H9 (cell line): ENCODE measurements around the gene LILRA1. TPM values are rescaled to one million over a fixed set of nuclear protein-coding genes. Genes with fewer than 3 reads are reported as not detected.

Experiments
- DNase-seq: peaks from one replicate; pipeline ENCODE4 v3.0.0-alpha.2; 2017
- H2AFZ ChIP-seq: one replicate; pipeline ENCODE4 v1.6.1; 2013; ENCODE audit warnings: mild to moderate bottlenecking, low read length, control low read depth, moderate library complexity
- H2AK5ac ChIP-seq: 2 replicates; pipeline ENCODE4 v1.6.1; 2013; ENCODE audit warnings: low read length, control low read depth, mixed read lengths; ENCODE audit not compliant: insufficient read length
- H2BK120ac ChIP-seq: one replicate; pipeline ENCODE4 v1.6.1; 2013; ENCODE audit warnings: low read depth, mild to moderate bottlenecking, low read length, control low read depth, inconsistent platforms; ENCODE audit not compliant: poor library complexity, severe bottlenecking
- H2BK12ac ChIP-seq: 2 replicates; pipeline ENCODE4 v1.6.1; 2013; ENCODE audit warnings: low read length, control low read depth, mixed read lengths, low read depth; ENCODE audit not compliant: insufficient read length
- H2BK15ac ChIP-seq: 2 replicates; pipeline ENCODE4 v1.6.1; 2013; ENCODE audit warnings: low read depth, low read length, control low read depth
- H2BK20ac ChIP-seq: one replicate; pipeline ENCODE4 v1.6.1; 2013; ENCODE audit warnings: low read depth, mild to moderate bottlenecking, low read length, control low read depth, inconsistent platforms; ENCODE audit not compliant: poor library complexity, severe bottlenecking
- H2BK5ac ChIP-seq: 2 replicates; pipeline ENCODE4 v1.6.1; 2013; ENCODE audit warnings: low read length, control low read depth, mixed read lengths; ENCODE audit not compliant: insufficient read length
- H3K14ac ChIP-seq: 2 replicates; pipeline ENCODE4 v1.6.1; 2013; ENCODE audit warnings: low read length, control low read depth; ENCODE audit not compliant: insufficient read depth
- H3K18ac ChIP-seq: 2 replicates; pipeline ENCODE4 v1.6.1; 2013; ENCODE audit warnings: low read depth, mild to moderate bottlenecking, mixed read lengths, low read length, control low read depth; ENCODE audit not compliant: insufficient read length
- H3K23ac ChIP-seq: 2 replicates; pipeline ENCODE4 v1.6.1; 2013; ENCODE audit warnings: low read length, control low read depth, mixed read lengths, low read depth; ENCODE audit not compliant: insufficient read length
- H3K23me2 ChIP-seq: 2 replicates; pipeline ENCODE4 v1.6.1; 2013; ENCODE audit warnings: low read depth, mild to moderate bottlenecking, mixed read lengths, low read length, control low read depth; ENCODE audit not compliant: insufficient read length, poor library complexity, severe bottlenecking
- H3K27ac ChIP-seq: 2 replicates; pipeline ENCODE4 v1.5.1; 2013; ENCODE audit warnings: low read length, control low read depth, mixed read lengths, low read depth; ENCODE audit not compliant: insufficient read length
- H3K27me3 ChIP-seq: 2 replicates; pipeline ENCODE4 v1.6.1; 2013; ENCODE audit warnings: low read length, control low read depth, inconsistent platforms; ENCODE audit not compliant: insufficient read depth
- H3K4ac ChIP-seq: 2 replicates; pipeline ENCODE4 v1.6.1; 2013; ENCODE audit warnings: low read depth, mild to moderate bottlenecking, control low read depth, inconsistent platforms, low read length, moderate library complexity
- H3K4me1 ChIP-seq: 2 replicates; pipeline ENCODE4 v1.6.1; 2013; ENCODE audit warnings: low read length, control low read depth, inconsistent platforms; ENCODE audit not compliant: insufficient read depth
- H3K4me2 ChIP-seq: 2 replicates; pipeline ENCODE4 v1.6.1; 2013; ENCODE audit warnings: low read length, control low read depth, mixed read lengths; ENCODE audit not compliant: insufficient read length, insufficient read depth
- H3K56ac ChIP-seq: 2 replicates; pipeline ENCODE4 v1.6.1; 2013; ENCODE audit warnings: low read depth, mild to moderate bottlenecking, mixed read lengths, low read length, control low read depth; ENCODE audit not compliant: insufficient read length
- H3K79me1 ChIP-seq: 2 replicates; pipeline ENCODE4 v1.6.1; 2013; ENCODE audit warnings: low read depth, mild to moderate bottlenecking, moderate library complexity, low read length, control low read depth, inconsistent platforms; ENCODE audit not compliant: insufficient read depth, poor library complexity, severe bottlenecking
- H3K79me2 ChIP-seq: 2 replicates; pipeline ENCODE4 v1.6.1; 2013; ENCODE audit warnings: low read length, control low read depth, inconsistent platforms; ENCODE audit not compliant: insufficient read depth
- H3K9ac ChIP-seq: 2 replicates; pipeline ENCODE4 v1.6.1; 2013; ENCODE audit warnings: low read length, control low read depth, mixed read lengths; ENCODE audit not compliant: insufficient read length; ENCODE audit errors: extremely low read depth
- H3K9me3 ChIP-seq: one replicate; pipeline ENCODE4 v1.6.1; 2013; ENCODE audit warnings: low read depth, low read length, inconsistent platforms; ENCODE audit not compliant: control insufficient read depth
- H3T11ph ChIP-seq: one replicate; pipeline ENCODE4 v1.6.1; 2013; ENCODE audit warnings: mild to moderate bottlenecking, low read length, control low read depth, inconsistent platforms
- H4K20me1 ChIP-seq: one replicate; pipeline ENCODE4 v1.6.1; 2013; ENCODE audit not compliant: control insufficient read depth, insufficient read length, insufficient read depth
- H4K5ac ChIP-seq: 2 replicates; pipeline ENCODE4 v1.6.1; 2013; ENCODE audit warnings: low read depth, mild to moderate bottlenecking, mixed read lengths, low read length, control low read depth; ENCODE audit not compliant: insufficient read length
- H4K8ac ChIP-seq: replicated peaks from 2 replicates; pipeline ENCODE4 v1.6.1; 2013; ENCODE audit warnings: low read length, control low read depth, mixed read lengths, low read depth; ENCODE audit not compliant: insufficient read length
- H4K91ac ChIP-seq: 2 replicates; pipeline ENCODE4 v1.6.1; 2013; ENCODE audit warnings: low read depth, mild to moderate bottlenecking, moderate library complexity, mixed read lengths, low read length, control low read depth; ENCODE audit not compliant: insufficient read length
- H3K27ac Mint-ChIP-seq, 3 experiments: 2 replicates in 2 of 3; 3 replicates in 1 of 3; pipeline ENCODE4 v1.8.0; 2020 to 2021; ENCODE audit warnings: mixed read lengths in 3 of 3, mild to moderate bottlenecking in 1 of 3, moderate library complexity in 1 of 3
- H3K27me3 Mint-ChIP-seq: 2 replicates; pipeline ENCODE4 v1.8.0; 2021; ENCODE audit warnings: low read depth, mild to moderate bottlenecking, moderate library complexity, mixed read lengths
- H3K36me3 Mint-ChIP-seq, 3 experiments: 2 replicates in 2 of 3; 3 replicates in 1 of 3; pipeline ENCODE4 v1.8.0; 2020 to 2021; ENCODE audit warnings: low read depth in 3 of 3, mixed read lengths in 3 of 3; ENCODE audit not compliant: insufficient read depth in 1 of 3
- H3K4me1 Mint-ChIP-seq, 2 experiments: 2 replicates each; pipeline ENCODE4 v1.8.0; 2020; ENCODE audit warnings: mixed read lengths in 2 of 2
- H3K4me3 Mint-ChIP-seq, 2 experiments: 2 replicates in 1 of 2; 3 replicates in 1 of 2; pipeline ENCODE4 v1.8.0; 2020 to 2021; ENCODE audit warnings: mild to moderate bottlenecking in 2 of 2, mixed read lengths in 2 of 2, moderate library complexity in 1 of 2
- H3K9me3 Mint-ChIP-seq, 2 experiments: 2 replicates in 1 of 2; 3 replicates in 1 of 2; pipeline ENCODE4 v1.8.0; 2020; ENCODE audit warnings: mild to moderate bottlenecking in 2 of 2, mixed read lengths in 2 of 2, moderate library complexity in 1 of 2
- CTCF ChIP-seq: fragments of 200-600 bp; sonication (generic); conservative IDR thresholded peaks from 3 replicates; pipeline ENCODE4 v1.8.0; 2021; ENCODE audit warnings: antibody characterized with exemption, mild to moderate bottlenecking
- WGBS: extraction: QIAGEN DNeasy Blood & Tissue Kit; methylation state at CpG from one replicate; pipeline ENCODE4 v1.1.7; 2013; ENCODE audit warnings: missing lambda C conversion rate, low lambda C conversion rate, mixed read lengths; ENCODE audit not compliant: insufficient read length; ENCODE audit errors: extremely low coverage; 5-methylcytosine and 5-hydroxymethylcytosine counted together
- total RNA-seq: library from RNA; stranded (reverse); gene quantifications from 2 replicates; pipeline ENCODE4 v1.2.1, GENCODE V29; 2021

Gene LILRA1
- total RNA-seq, 1 experiment from 2014 or later = not detected

DNA sequence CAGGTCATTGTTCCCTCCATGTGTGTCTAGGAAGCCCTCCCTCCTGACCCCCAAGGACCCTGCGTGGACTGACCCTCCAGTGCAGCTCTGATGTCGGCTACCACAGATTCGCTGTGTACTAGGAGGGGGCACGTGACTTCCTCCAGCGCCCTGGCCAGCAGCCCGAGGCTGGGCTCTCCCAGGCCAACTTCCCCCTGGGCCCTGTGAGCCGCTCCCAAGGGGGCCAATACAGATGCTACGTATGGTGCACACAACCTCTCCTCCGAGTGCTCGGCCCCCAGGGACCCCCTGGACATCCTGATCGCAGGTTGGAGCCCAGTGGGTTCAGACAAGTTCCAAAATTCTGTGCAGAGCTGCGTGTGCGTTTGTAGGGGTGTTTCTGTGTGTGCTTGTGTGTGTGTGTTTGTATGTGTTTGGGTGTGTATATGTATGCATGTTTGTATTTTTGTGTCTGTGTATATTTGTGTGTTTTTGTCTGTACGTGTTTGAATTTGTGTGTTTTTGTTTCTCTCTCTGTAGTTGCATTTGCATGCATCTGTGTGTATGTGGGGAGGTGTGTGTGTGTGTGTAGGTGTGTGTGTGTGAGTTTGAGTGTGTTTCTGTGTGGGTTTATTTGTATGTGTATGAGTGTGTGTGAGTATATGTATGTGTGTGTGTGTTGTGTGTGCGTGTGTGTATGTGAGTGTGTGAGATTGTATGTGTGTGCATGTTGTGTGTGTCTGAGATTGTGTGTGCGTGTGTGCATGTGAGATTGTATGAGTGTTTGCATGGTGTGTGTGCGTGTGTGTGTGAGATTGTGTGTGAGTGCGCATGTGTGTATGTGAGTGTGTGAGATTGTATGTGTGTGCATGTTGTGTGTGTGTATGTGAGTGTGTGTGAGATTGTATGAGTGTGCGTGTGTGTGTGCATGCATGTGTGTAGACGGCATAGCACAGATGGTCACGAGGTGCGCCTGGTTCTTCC lies 41.2 kb upstream of the LILRA1 start:
- TF ChIP-seq CTCF = no peak
- DNase-seq = no peak
- H3T11ph ChIP-seq = no peak overlapping the region
- no peaks in the 10 kb centered on the region for H3K79me2 ChIP-seq
- no peak overlapping the region for H3K56ac ChIP-seq
- H3K4me2 ChIP-seq = no peak overlapping the region
- no peak overlapping the region for H2AFZ ChIP-seq
- no peak overlapping the region for H2BK5ac ChIP-seq
- no peak overlapping the region for H4K8ac ChIP-seq
- H3K27ac ChIP-seq = no peak overlapping the region
- no peaks in the 10 kb centered on the region for H3K79me1 ChIP-seq
- no peak overlapping the region for H3K4ac ChIP-seq
- Mint-ChIP-seq H3K27ac (no peak overlapping the region), H3K9me3 (peaks cover 83 to 89% of the 10 kb centered on the region in 2 experiments), H3K4me3 (no peak overlapping the region; a peak in 1 of 5 replicates), H3K27me3 (peaks cover 2% of the 10 kb centered on the region; the same call in 1 of the 2 replicates), H3K4me1 (no peaks in the 10 kb centered on the region), H3K36me3 (peaks cover 11 to 26% (median 18%) of the 10 kb centered on the region in 3 experiments)
- H3K18ac ChIP-seq = no peak overlapping the region
- no peak overlapping the region for H4K5ac ChIP-seq
- no peak overlapping the region for H3K23ac ChIP-seq
- no peaks in the 10 kb centered on the region for H4K20me1 ChIP-seq
- no peak overlapping the region for H2AK5ac ChIP-seq
- H2BK20ac ChIP-seq = no peak overlapping the region
- no peaks in the 10 kb centered on the region for H3K23me2 ChIP-seq
- H3K27me3 ChIP-seq = no peaks in the 10 kb centered on the region
- no peak overlapping the region for H2BK120ac ChIP-seq
- H3K9ac ChIP-seq = no peak overlapping the region
- H3K9me3 ChIP-seq = peaks cover 77% of the 10 kb centered on the region
- WGBS = 100% methylated on average over 2 of the region's 22 CpGs
- H4K91ac ChIP-seq = no peak overlapping the region
- H3K4me1 ChIP-seq = no peaks in the 10 kb centered on the region
- H3K14ac ChIP-seq = no peak overlapping the region
- H2BK12ac ChIP-seq = no peak overlapping the region
- H2BK15ac ChIP-seq = no peak overlapping the region
